K562 (cell line): ENCODE data around the gene PPP1R14C. TPM values are rescaled to one million over a fixed set of nuclear protein-coding genes. Genes with fewer than 3 reads are reported as not detected.

Experiments
- CSDE1 ChIP-seq, 2 experiments: fragments of 450-650 bp; IDR thresholded peaks; 2 replicates each; pipeline ENCODE4 v1.6.1; 2016; ENCODE audit warnings: mild to moderate bottlenecking in 1 of 2
- KLF13 ChIP-seq: fragments of 450-650 bp; IDR thresholded peaks from 2 replicates; pipeline ENCODE4 v1.6.1; 2016; ENCODE audit warnings: missing genetic modification characterization, low read depth, mild to moderate bottlenecking, missing compliant biosample characterization, moderate library complexity, borderline replicate concordance
- SOX6 ChIP-seq: fragments of 450-650 bp; IDR thresholded peaks from 2 replicates; pipeline ENCODE4 v1.6.1; 2014; ENCODE audit warnings: mild to moderate bottlenecking
- ZBED1 ChIP-seq: IDR thresholded peaks from 2 replicates; pipeline ENCODE4 v1.6.1; 2014
- ZNF444 ChIP-seq: fragments of 250-450 bp; sonication (Bioruptor Pico); IDR thresholded peaks from 2 replicates; pipeline ENCODE4 v1.4.0; 2020; ENCODE audit warnings: mild to moderate bottlenecking, moderate library complexity
- polyA plus RNA-seq, 8 experiments: library from polyadenylated mRNA; depleted of rRNA in 4 of 8; stranded (reverse) in 5 of 8; unstranded in 3 of 8; fragments of >200 nt; fragmentation: Nextera tagmentation in 2 of 8; fragmentation: Illumina TruSeq in 1 of 8; extraction: Ambion mirVana in 2 of 8; extraction: Trizol in 1 of 8; gene quantifications; 2 replicates each; pipeline versions ENCODE4 v1.2.1 to v1.2.3, GENCODE V29; 2011 to 2014; ENCODE audit warnings: inconsistent platforms in 1 of 8, missing spikeins in 1 of 8
- total RNA-seq, 7 experiments: library from RNA; depleted of rRNA in 6 of 7; stranded (reverse); fragments of >200 nt in 6 of 7; fragmentation: Illumina TruSeq in 2 of 7; extraction: Trizol in 2 of 7; gene quantifications; 2 replicates each; pipeline versions ENCODE4 v1.2.1 to v1.2.3, GENCODE V29; 2011 to 2021; ENCODE audit warnings: low replicate concordance in 1 of 7
- TF ChIP-seq, protein P1 (sequence below), 2 experiments: fragments of 450-650 bp in 1 of 2; sonication (generic) in 1 of 2; formaldehyde crosslinking in 1 of 2; IDR thresholded peaks in 1 of 2; conservative IDR thresholded peaks in 1 of 2; 2 replicates each; pipeline versions ENCODE4 v1.6.1 to v1.8.1; 2016 to 2023; ENCODE audit warnings: mild to moderate bottlenecking in 2 of 2, moderate library complexity in 2 of 2, inconsistent platforms in 1 of 2, missing genetic modification reagents in 1 of 2
- TF ChIP-seq, protein P2 (sequence below), 2 experiments: fragments of 150-350 bp in 1 of 2; IDR thresholded peaks; 2 replicates each; pipeline ENCODE4 v1.6.1; 2012 to 2016; ENCODE audit warnings: low read depth in 2 of 2, low read length in 2 of 2, mild to moderate bottlenecking in 1 of 2, moderate library complexity in 1 of 2
- TF ChIP-seq, protein P3 (sequence below): fragments of 250-450 bp; sonication (Bioruptor Pico); IDR thresholded peaks from 2 replicates; pipeline ENCODE4 v1.4.0; 2020; ENCODE audit warnings: mild to moderate bottlenecking, moderate library complexity
- TF ChIP-seq, protein P4 (sequence below): fragments of 450-650 bp; IDR thresholded peaks from 2 replicates; pipeline ENCODE4 v1.6.1; 2016; ENCODE audit warnings: antibody characterized with exemption
- TF ChIP-seq, protein P5 (sequence below), 2 experiments: fragments of 200-800 bp in 1 of 2; sonication (Bioruptor generic) in 1 of 2; sonication (generic) in 1 of 2; formaldehyde crosslinking in 1 of 2; IDR thresholded peaks in 1 of 2; conservative IDR thresholded peaks in 1 of 2; 2 replicates each; pipeline versions ENCODE4 v1.5.0 to v1.6.1; 2016 to 2020; ENCODE audit warnings: missing compliant biosample characterization in 1 of 2, missing genetic modification characterization in 1 of 2, missing genetic modification reagents in 1 of 2

PPP1R14C gene
- total and polyA plus RNA-seq, 9 of the 15 experiments (the other 6 are each of a cell fraction or from before 2014, with no cell fraction given) = 4.5 to 16.6 (median 11.9) TPM

DNA sequence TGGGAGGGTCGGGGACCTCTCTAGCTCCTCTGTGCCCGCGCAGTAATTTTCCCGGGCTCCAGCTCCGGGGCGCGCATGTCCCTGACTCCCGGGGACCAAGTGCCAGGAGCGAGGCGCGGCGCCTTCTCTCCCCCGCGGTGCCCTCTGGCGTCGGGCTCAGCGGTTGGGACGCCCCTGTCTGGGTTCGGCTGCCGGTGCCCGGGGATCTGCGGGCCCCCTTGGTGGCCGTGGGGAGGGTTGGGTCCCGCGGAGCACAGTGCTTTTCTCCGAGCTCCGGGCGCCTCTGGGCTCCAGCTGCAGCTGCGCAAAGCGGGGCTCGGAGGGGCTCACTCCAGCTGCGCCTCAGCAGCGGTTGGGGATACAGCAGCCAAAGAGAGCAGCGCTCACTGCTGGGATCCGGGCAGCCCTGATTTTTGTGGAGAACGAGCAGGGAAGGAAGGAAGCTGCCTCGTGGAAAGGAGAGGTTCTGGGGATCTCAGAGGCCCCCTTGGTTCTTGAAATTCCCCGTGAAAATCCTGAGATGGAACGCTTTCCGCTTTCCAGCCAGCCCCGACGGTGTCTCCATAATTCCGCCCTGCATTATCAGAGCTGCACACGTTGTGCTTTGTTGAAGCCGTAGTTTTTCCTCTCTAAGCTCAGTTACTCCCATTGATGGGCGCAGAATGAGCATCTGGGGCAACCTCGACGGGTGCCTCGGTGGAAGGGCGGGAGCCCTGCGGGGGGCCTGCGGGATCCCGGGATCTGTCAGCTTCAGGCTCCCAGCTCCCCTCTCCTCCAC lies 861 bp downstream of the PPP1R14C start (continued):
- TF ChIP-seq, protein P1, sequence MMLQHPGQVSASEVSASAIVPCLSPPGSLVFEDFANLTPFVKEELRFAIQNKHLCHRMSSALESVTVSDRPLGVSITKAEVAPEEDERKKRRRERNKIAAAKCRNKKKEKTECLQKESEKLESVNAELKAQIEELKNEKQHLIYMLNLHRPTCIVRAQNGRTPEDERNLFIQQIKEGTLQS (IDR thresholded peaks at IDR 0.05) = no peak
- TF ChIP-seq, protein P1 (CRISPR knock-in tag; conservative IDR thresholded peaks at IDR 0.05) = no peak
- TF ChIP-seq ZNF444 (CRISPR knock-in tag) (no peak), KLF13 (no peak), ZBED1 (no peak), CSDE1 (IDR thresholded peaks at IDR 0.05) (no peak), SOX6 (no peak)
- TF ChIP-seq, protein P2, sequence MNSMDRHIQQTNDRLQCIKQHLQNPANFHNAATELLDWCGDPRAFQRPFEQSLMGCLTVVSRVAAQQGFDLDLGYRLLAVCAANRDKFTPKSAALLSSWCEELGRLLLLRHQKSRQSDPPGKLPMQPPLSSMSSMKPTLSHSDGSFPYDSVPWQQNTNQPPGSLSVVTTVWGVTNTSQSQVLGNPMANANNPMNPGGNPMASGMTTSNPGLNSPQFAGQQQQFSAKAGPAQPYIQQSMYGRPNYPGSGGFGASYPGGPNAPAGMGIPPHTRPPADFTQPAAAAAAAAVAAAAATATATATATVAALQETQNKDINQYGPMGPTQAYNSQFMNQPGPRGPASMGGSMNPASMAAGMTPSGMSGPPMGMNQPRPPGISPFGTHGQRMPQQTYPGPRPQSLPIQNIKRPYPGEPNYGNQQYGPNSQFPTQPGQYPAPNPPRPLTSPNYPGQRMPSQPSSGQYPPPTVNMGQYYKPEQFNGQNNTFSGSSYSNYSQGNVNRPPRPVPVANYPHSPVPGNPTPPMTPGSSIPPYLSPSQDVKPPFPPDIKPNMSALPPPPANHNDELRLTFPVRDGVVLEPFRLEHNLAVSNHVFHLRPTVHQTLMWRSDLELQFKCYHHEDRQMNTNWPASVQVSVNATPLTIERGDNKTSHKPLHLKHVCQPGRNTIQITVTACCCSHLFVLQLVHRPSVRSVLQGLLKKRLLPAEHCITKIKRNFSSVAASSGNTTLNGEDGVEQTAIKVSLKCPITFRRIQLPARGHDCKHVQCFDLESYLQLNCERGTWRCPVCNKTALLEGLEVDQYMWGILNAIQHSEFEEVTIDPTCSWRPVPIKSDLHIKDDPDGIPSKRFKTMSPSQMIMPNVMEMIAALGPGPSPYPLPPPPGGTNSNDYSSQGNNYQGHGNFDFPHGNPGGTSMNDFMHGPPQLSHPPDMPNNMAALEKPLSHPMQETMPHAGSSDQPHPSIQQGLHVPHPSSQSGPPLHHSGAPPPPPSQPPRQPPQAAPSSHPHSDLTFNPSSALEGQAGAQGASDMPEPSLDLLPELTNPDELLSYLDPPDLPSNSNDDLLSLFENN (IDR thresholded peaks at IDR 0.05; ENCODE audit: low read depth in 2 of 2, low read length in 2 of 2) = no peak
- TF ChIP-seq, protein P3, sequence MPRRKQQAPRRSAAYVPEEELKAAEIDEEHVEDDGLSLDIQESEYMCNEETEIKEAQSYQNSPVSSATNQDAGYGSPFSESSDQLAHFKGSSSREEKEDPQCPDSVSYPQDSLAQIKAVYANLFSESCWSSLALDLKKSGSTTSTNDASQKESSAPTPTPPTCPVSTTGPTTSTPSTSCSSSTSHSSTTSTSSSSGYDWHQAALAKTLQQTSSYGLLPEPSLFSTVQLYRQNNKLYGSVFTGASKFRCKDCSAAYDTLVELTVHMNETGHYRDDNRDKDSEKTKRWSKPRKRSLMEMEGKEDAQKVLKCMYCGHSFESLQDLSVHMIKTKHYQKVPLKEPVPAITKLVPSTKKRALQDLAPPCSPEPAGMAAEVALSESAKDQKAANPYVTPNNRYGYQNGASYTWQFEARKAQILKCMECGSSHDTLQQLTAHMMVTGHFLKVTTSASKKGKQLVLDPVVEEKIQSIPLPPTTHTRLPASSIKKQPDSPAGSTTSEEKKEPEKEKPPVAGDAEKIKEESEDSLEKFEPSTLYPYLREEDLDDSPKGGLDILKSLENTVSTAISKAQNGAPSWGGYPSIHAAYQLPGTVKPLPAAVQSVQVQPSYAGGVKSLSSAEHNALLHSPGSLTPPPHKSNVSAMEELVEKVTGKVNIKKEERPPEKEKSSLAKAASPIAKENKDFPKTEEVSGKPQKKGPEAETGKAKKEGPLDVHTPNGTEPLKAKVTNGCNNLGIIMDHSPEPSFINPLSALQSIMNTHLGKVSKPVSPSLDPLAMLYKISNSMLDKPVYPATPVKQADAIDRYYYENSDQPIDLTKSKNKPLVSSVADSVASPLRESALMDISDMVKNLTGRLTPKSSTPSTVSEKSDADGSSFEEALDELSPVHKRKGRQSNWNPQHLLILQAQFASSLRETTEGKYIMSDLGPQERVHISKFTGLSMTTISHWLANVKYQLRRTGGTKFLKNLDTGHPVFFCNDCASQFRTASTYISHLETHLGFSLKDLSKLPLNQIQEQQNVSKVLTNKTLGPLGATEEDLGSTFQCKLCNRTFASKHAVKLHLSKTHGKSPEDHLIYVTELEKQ = no peak
- TF ChIP-seq, protein P4, sequence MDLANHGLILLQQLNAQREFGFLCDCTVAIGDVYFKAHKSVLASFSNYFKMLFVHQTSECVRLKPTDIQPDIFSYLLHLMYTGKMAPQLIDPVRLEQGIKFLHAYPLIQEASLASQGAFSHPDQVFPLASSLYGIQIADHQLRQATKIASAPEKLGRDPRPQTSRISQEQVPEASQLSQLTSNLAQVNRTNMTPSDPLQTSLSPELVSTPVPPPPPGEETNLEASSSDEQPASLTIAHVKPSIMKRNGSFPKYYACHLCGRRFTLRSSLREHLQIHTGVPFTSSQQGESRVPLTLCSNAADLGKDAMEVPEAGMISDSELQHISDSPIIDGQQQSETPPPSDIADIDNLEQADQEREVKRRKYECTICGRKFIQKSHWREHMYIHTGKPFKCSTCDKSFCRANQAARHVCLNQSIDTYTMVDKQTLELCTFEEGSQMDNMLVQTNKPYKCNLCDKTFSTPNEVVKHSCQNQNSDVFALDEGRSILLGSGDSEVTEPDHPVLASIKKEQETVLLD = no peak; the same call in 1 of the 2 replicates
- TF ChIP-seq, protein P5, sequence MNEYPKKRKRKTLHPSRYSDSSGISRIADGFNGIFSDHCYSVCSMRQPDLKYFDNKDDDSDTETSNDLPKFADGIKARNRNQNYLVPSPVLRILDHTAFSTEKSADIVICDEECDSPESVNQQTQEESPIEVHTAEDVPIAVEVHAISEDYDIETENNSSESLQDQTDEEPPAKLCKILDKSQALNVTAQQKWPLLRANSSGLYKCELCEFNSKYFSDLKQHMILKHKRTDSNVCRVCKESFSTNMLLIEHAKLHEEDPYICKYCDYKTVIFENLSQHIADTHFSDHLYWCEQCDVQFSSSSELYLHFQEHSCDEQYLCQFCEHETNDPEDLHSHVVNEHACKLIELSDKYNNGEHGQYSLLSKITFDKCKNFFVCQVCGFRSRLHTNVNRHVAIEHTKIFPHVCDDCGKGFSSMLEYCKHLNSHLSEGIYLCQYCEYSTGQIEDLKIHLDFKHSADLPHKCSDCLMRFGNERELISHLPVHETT (CRISPR knock-in tag; conservative IDR thresholded peaks at IDR 0.05 in 1 of 2, IDR thresholded peaks at IDR 0.05 in 1 of 2) = no peak
